HEK293T (cell line): ENCODE data around the gene KLHL29.

ENCODE experiments used
- FOXK2 ChIP-seq: fragments of 450-650 bp; IDR thresholded peaks from 2 replicates; pipeline ENCODE4 v1.6.1; 2016; ENCODE audit warnings: mild to moderate bottlenecking
- PKNOX1 ChIP-seq: fragments of 450-650 bp; IDR thresholded peaks from 2 replicates; pipeline ENCODE4 v1.6.1; 2016

- TF ChIP-seq FOXK2, result no peak
- no peak for TF ChIP-seq PKNOX1
Measured at GRCh38 chr2:23482607-23483006, 97.6 kb downstream of the KLHL29 start.
